GM21723 (cell line): ENCODE data around the gene GALE.
"Not testable (repeated sequence)": the region's sequence is repeated elsewhere in the genome, so short reads cannot be mapped to it uniquely, and the experiment has no call there.

Experiments used
- ATAC-seq: cut with Tn5 transposase; IDR thresholded peaks from one replicate; pipeline ENCODE4 v1.9.1; 2021; ENCODE audit warnings: mild to moderate bottlenecking, moderate library complexity; ENCODE audit not compliant: unreplicated experiment

Gene GALE

GRCh38 chr1:23800400-23801337, at the start of gene GALE:
GALE (minus strand) TSS chr1:23800754; CDS start chr1:23799007, 1,747 bp downstream.
- peak; percentile 70 for ATAC-seq

- no peak for ATAC-seq
Measured at GRCh38 chr1:23848673-23849616, 48.4 kb upstream of the GALE start.

DNA sequence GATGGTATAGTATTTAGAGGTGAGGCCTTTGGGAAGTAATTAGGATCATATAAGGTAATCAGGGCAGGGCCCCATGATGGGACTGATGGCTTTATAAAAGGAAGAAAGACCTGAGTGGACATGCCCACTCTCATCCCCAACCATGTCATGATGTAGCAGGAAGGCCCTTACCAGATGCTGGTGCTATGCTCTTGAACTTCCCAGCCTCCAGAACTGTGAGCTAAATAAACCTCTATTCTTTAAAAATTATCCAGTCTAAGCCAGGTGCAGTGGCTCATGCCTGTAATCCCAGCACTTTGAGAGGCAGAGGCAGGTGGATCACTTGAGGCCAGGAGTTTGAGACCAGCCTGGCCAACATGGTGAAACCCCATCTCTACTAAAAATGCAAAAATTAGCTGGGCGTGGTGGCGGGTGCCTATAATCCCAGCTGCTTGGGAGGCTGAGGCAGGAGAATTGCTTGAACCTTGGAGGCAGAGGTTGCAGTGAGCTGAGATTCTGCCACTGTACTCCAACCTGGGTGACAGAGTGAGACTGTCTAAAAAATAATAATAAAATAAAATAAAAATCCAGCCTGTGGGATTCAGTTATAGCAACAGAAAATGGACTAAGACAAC, 47.0 kb upstream of the GALE start:
- not testable (repeated sequence) for ATAC-seq

- no peak for ATAC-seq
Measured at GRCh38 chr1:23845163-23845562, 44.6 kb upstream of the GALE start.

DNA sequence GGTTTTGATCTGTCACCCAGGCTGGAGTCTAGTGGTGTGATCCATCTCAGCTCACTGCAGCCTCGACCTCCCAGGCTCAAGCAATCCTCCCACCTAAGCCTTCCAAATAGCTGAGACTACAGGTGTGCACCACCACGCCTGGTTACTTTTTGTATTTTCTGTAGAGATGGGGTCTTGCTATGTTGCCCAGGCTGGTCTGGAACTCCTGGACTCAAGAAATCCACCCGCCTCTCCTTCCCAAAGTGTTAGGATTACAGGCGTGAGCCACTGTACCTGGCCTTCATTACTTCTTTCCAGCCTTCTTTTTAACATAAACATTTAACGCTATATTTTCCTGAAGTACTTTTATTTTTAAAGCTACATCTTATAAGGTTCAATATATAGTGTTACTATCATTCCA, 43.1 kb upstream of the GALE start:
- no peak for ATAC-seq

DNA sequence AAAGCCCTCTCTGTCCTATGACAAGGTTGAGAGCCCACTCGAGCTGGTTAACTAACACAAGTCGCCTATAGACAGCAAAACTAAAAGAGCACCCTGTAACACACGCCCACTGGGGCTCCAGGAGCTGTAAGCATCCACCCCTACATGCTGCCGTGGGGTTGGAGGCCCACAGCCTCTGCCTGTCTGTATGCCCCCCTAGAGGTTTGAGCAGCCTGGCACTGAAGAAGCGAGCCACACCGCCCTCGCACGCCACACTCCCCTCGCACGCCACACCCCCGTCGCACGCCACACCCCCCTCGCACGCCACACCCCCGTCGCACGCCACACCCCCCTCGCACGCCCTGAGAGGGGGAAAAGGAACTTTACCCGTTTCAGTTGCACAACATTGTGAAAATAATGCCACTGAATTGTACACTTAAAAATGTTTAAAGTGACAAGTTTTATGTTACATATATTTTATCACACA, 37.9 kb upstream of the GALE start:
- no peak for ATAC-seq

- no peak for ATAC-seq
Measured at GRCh38 chr1:23837908-23838307, 37.4 kb upstream of the GALE start.

GRCh38 chr1:23836037-23836436, 35.5 kb upstream of the GALE start:
- no peak for ATAC-seq

DNA sequence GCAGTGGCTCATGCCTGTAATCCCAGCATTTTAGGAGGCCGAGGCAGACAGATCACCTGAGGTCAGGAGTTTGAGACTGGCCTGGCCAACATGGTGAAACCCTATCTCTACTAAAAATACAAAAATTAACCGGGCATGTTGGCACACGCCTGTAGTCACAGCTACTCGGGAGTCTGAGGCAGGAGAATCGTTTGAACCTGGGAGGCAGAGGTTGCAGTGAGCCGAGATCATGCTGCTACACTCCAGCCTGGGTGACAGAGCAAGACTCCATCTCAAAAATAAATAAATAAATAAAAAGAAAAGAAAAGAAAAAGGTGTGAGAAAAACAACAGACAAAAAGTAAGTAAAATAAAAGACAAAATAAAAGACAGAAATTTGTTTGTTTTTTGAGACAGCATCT, 33.6 kb upstream of the GALE start:
- ATAC-seq: not testable (repeated sequence)

GRCh38 chr1:23827717-23828116, 27.2 kb upstream of the GALE start:
- ATAC-seq: no peak

GRCh38 chr1:23826590-23826989, 26.0 kb upstream of the GALE start:
- ATAC-seq: not testable (repeated sequence)

GRCh38 chr1:23825762-23826522, 25.4 kb upstream of the GALE start:
- no peak for ATAC-seq

DNA sequence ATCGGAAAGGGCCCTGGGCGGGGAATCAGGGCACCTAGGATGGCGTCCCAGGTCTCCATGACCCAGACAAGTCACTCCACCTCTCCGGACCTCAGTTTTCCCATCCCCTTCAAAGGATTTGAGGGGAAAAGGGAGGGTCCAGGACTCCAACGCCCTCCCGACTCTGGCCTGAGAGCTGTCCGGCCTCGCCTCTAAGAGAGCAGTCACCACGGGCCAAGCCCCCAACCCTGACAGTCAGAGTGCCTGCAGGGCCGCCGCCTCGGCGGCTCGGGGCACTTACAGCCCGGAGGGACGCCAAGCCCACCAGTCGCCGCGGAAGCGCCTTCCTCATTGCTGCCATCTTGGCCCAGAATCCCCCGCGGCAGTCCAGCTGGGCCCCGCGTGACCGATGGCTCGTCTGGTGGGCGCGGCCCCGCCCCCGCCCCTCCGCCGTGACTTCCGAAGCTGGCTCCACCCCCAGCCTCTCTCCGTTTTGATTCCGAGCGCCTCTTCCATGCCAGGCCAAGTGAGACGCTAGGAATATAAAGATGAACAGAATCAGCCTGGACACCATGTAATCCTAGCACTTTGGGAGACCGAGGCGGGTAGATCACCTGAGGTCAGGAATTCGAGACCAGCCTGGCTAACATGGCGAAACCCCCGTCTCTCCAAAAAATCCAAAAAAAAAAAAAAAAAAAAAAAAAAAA, 24.7 kb upstream of the GALE start, which contains the start of gene HMGCL:
Gene HMGCL, minus strand, starts transcription at position 354 of the 686 bp plus-strand sequence. Its CDS starts 14 bp downstream, at position 340.
- peak; percentile 79 for ATAC-seq

DNA sequence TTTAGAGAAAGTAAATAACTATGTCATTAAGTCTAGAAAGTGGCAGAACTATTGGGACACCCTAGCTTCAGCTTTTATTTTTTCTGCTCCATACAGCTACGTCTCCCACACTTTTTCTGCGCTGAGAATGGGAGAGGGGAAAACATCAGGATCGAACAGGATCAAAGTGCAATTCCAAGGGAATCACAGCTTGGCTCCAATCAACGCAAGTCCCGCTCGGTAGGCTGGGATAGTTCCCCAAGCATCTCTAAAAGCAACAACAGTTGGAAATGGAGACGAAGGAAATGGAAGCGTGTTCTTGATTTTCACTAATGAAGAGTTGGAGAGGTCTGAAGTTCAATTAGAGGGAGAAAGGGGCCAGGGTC, 24.1 kb upstream of the GALE start:
- ATAC-seq: peak; percentile 5

- ATAC-seq: no peak
Measured at GRCh38 chr1:23823767-23824166, 23.2 kb upstream of the GALE start.

DNA sequence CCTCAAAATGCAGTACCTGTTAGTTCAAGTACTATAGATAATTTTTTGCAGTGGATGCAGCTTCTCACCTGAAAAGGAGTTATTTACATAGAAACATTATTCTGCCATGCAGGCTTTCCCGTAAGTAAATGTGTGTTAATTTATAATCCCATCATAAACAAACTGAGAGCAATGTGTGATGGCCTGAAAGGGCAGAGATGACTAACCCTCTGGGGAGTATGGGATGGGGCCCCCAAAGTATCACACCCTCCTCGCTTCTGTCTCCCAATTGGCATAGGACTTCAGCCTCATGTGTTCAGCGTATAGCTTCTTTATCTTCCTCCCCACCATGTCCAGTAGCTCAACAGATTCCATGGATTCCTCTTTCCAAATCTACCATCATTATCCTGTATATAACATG, 17.1 kb upstream of the GALE start:
- ATAC-seq: no peak

- ATAC-seq: no peak
Measured at GRCh38 chr1:23816906-23817305, 16.4 kb upstream of the GALE start.

- ATAC-seq: no peak
Measured at GRCh38 chr1:23816361-23816760, 15.8 kb upstream of the GALE start.

- no peak for ATAC-seq
Measured at GRCh38 chr1:23814016-23814415, 13.5 kb upstream of the GALE start.
